Activated CD4-positive, CD25-positive, alpha-beta regulatory T cell treated with anti-CD3 and anti-CD28 coated beads, Interleukin-2, amount 50 U/mL, for 16 hours (primary cell): ENCODE data around the gene SGSH.
"Not testable (repeated sequence)": the region's sequence is repeated elsewhere in the genome, so short reads cannot be mapped to it uniquely, and the experiment has no call there.

ENCODE experiments used
- DNase-seq: peaks from one replicate; pipeline ENCODE4 v3.0.0-alpha.2; 2020; ENCODE audit warnings: low read depth, low spot score

SGSH gene

DNA sequence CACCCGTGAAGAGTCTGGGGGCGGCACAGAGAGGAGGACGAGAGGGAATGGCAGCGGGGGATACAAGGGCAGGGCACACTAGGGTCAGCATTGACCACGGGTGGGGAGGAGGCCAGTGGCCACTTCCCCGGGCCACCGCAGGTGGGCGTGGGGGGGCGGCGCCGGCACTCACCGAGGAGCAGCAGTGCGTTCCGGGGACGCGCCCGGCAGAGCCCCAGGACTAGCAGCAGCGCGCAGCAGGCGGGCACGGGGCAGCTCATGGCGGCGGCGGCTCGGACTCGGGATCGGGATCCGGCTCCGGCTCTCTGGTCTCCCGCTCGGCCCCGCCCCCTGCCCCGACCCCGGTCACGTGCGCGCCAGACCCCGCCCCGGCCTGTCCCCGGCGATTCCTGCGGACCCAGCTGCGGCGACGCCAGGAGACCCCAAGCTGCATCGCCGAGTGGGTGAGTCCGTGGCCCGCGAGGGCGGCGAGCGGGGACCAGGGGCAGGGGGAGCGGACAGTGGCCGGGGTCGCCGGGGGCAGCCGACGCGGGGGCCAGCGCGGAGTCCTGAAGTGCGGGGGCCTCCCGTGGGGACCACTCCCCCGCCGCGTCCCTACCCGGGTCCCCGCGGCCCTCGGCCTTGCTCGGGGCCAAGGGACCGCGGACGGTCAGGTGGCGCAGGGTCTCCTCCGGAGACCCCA is at the start of gene SGSH, which contains the start of gene SLC26A11:
SGSH (minus strand) TSS at position 280 of the 682 bp plus-strand sequence; CDS start at position 260, 20 bp downstream.
SLC26A11 (plus strand) TSS at position 374 of the 682 bp plus-strand sequence. CDS start 1,134 bp downstream, outside the sequence.
- DNase-seq: peak; percentile 18

DNA sequence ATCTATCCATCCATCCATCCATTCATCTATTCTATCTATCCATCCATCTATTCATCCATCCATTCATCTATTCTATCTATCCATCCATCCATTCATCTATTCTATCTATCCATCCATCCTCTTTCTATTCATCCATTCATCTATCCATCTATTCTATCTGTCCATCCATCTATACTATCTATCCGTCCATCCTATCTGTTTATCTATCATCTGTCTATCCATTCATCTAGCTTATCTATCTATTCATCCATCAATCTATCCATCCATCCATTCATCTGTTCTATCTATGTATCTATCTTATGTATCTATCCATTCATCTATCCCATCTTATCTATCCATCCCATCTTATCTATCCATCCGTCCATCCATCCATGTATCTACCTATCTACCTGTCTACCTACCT is 49.3 kb upstream of the SGSH start:
- no peak for DNase-seq

DNA sequence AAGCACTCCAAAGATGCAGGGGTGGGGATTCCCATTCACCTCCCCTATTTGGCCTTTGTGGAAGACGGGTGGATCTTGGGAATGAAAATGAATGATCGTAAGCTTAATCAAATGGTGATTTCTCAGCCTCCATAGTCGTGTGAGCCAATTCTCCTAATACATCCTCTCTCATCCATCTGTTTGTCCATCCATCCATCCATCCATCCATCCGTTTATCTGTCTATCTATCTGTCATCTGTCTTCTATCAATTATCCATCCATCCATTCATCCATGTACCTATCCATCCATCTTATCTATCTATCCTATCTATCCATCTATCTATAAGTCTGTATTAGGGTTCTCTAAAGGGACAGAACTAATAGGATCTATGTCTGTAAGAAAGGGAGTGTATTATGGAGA is 48.3 kb upstream of the SGSH start:
- DNase-seq: no peak

- no peak for DNase-seq
Measured at GRCh38 chr17:80267391-80267790, 47.3 kb upstream of the SGSH start.

GRCh38 chr17:80265205-80266068 is 45.3 kb upstream of the SGSH start:
- DNase-seq: peak; percentile 38

DNA sequence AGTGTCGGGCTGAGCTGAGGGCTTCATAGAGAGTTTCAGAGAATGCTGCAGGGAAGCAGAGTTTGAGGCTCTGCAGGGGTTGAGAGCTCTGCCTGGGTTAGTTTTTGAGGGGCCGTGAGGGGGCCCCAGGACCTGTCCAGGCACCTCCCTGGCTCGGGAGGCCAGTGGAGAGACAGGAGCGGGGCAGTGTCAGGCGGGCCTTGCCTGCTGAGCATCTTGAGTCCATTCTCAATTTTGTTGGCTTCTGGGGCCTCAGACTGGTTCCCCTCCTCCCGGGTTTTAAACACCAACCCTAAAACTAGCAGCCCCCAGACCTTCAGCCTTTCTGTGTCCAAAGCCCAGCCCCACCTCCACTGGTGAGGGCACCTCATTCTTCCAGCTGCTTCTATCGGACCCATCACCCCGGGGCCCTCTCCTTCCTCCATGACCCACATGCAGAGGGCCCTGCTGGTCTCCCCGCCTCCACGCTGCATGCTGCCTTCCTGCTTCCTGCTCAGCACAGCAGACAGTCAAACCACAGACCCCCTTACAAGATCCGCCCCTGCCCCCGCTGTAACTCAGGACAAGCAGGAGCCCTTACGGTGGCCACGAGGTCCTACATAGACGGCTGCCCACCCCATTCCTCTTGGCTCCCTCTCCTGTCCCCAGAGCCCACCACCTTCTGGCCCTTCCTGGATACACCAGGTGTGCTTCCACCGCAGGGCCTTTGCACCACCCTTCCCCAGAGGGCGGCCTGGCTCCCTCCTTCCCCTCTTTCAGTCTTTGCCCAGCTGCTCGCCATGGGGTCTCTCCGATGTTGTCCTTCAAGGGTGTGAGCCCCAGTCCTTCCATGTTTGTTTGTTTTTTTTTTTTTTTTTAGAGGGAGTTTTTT is 44.3 kb upstream of the SGSH start:
- peak; percentile 21 for DNase-seq

- peak; percentile 77 for DNase-seq
Measured at GRCh38 chr17:80263253-80264204, 43.4 kb upstream of the SGSH start.

DNA sequence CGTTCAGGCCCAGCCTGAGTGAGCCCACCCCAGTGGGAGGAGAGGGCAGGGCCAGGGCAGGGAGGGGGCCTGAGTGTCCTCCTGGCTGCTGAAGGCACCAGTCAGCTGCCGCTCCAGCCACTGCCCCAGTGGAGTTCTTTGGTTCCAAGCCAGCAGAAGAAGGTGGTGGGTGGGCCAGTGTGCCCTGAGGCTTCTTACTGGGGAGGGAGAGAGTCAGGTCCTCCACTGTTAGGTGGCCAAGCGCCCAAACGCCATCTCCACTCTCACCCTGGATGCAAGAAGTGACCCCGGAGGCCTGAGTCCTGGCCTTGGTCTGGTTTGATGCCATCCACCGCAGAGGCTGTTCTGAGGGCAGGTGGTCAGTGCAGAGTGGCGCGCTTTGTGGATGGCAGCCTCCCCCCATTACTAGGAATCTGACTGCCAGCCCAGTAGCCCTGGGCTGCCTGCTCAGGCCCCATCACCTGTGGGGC is 42.7 kb upstream of the SGSH start:
- no peak for DNase-seq

GRCh38 chr17:80262291-80262690 is 42.2 kb upstream of the SGSH start:
- no peak for DNase-seq

- no peak for DNase-seq
Measured at GRCh38 chr17:80261895-80262279, 41.8 kb upstream of the SGSH start.

GRCh38 chr17:80261159-80261894 is 41.2 kb upstream of the SGSH start:
- peak; percentile 47 for DNase-seq

DNA sequence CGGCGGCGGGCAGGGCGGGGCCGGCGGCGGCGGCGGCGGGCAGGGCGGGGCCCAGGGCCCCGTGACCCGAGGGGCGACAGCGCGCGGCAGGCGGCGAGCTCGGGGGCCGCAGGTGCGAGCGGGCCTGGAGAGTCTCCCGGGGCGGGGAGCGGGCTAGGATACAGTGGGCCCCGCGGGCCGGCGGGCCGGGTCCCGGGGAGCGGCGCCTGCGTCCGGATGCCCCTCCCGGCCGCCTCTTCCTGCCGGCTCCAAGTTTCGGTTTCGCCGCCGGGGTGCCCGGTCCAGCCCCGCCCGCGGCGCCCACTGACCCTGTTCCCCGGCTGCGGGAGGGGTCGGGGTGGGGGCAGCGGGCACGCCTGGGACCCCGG is 40.6 kb upstream of the SGSH start, which contains the start of gene RNF213:
RNF213 (plus strand) TSS at position 62 of the 368 bp plus-strand sequence. CDS start 2,830 bp downstream, outside the sequence.
- DNase-seq: peak; percentile 24

GRCh38 chr17:80260069-80260535 is 40.0 kb upstream of the SGSH start:
- peak; percentile 54 for DNase-seq

DNA sequence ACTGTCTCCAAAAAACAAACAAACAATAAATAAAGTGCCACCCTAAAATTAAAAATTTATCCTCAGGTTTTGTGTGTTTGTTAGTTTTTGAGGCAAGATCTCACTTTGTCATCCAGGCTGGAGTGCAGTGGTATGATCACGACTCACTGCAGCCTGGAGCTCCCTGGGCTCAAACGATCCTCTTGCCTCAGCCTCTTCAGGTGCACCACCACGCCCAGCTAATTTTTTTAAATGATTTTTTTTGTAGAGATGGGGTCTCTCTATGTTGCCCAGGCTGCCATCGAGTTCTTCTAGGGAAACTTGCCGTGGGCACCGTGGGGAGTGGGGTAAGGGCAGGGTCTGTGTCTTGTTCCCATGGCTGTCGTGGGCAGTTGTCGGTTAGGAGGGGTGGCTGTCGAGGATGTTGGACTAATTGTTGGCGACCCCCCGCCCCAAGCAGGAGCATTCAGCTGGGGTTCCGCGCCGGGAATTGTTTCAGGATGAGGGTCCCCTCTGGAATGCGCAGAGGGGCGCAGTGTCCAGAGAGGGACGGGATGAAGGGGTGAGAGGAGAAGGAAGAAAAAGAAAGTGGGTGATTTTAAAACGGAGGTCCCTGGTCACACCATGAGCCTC is 39.4 kb upstream of the SGSH start:
- DNase-seq: no peak

DNA sequence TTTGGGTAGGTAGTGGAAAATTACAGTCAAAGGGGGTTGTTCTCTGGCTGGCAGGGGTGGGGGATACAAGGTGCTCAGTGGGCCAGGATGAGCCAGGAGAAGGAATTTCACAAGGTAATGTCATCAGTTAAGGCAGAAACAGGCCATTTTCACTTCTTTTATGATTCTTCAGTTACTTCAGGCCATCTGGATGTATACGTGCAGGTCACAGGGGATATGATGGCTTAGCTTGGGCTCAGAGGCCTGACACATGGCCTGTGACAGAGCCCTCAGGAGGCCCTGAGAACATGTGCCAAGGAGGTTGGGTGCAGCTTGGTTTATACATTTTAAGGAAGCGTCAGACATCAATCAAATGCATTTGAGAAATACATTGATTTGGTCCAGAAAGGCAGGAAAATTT is 38.2 kb upstream of the SGSH start:
- DNase-seq: not testable (repeated sequence)

- no peak for DNase-seq
Measured at GRCh38 chr17:80257716-80258213, 37.6 kb upstream of the SGSH start.

DNA sequence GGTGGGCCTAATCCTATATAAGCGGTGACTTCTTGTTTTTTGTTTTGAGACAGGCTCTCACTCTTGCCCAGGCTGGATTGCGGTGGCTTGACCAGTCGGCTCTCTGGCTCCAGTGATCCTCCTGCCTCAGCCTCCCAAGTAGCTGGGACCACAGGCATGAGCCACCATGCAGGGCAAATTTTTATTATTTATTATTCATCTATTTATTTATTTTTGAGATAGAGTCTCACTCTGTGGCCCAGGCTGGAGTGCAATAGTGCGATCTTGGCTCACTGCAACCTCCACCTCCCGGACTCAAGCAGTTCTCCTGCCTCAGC is 35.9 kb upstream of the SGSH start:
- no peak for DNase-seq

GRCh38 chr17:80254396-80255251 is 34.5 kb upstream of the SGSH start:
- peak; percentile 55 for DNase-seq
